PC-3 (cell line): ENCODE measurements around the gene UBE3D.

ENCODE experiments used
- EZH2 ChIP-seq: fragments of 300-600 bp; sonication (generic); IDR thresholded peaks from one replicate; pipeline ENCODE4 v1.6.1; 2017; ENCODE audit warnings: antibody characterized with exemption, mild to moderate bottlenecking, low read length; ENCODE audit not compliant: unreplicated experiment
- TF ChIP-seq, protein P1 (sequence below): fragments of 300-600 bp; sonication (generic); conservative IDR thresholded peaks from 2 replicates; pipeline ENCODE4 v1.5.1; 2017; ENCODE audit warnings: antibody characterized with exemption, low read depth, mild to moderate bottlenecking, low read length

DNA sequence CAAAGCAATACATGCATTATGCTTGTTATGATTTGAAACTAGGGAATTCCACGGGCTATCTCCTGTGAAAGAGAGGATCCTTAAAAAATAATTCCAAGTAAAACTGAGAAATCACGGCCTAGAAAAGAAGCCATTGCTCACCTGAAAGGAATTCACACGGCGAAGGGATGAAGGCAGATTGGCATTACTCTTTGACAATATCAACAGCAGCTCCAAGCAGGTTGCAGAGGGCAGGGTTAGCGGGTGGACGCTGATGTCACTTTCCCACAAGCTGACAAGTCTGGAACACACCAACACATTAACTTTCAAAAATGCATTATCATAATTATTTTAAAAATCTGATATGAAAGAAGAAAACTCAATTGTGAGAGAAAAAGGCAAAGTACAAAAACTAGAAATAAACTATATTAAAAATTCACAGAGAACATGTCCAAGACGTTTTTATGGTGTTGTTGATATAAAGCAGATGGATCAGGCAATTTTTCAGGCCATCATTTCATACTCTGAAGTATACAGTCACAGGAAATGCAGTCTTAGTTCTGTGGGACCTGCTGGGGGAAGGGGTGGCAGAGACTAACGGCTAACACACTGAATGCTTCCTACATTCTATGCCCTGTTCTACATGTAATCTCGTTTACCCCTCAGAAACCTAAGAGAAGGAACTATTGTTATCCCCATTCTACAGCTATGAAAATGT, 108.3 kb downstream of the UBE3D start:
- TF ChIP-seq, protein P1, sequence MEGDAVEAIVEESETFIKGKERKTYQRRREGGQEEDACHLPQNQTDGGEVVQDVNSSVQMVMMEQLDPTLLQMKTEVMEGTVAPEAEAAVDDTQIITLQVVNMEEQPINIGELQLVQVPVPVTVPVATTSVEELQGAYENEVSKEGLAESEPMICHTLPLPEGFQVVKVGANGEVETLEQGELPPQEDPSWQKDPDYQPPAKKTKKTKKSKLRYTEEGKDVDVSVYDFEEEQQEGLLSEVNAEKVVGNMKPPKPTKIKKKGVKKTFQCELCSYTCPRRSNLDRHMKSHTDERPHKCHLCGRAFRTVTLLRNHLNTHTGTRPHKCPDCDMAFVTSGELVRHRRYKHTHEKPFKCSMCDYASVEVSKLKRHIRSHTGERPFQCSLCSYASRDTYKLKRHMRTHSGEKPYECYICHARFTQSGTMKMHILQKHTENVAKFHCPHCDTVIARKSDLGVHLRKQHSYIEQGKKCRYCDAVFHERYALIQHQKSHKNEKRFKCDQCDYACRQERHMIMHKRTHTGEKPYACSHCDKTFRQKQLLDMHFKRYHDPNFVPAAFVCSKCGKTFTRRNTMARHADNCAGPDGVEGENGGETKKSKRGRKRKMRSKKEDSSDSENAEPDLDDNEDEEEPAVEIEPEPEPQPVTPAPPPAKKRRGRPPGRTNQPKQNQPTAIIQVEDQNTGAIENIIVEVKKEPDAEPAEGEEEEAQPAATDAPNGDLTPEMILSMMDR = no peak
- TF ChIP-seq EZH2 = no peak
